Ovary (tissue), 9 donors: ENCODE results near the gene DDR2. TPM values are rescaled to one million over a fixed set of nuclear protein-coding genes. Genes with fewer than 3 reads are reported as not detected.

ENCODE experiments used
- DNase-seq, 5 donors: peaks; one replicate each; pipeline ENCODE4 v3.0.0-alpha.2; 2019 to 2020
- H3K27ac ChIP-seq, 2 donors: fragments of 200-600 bp; one replicate each; pipeline versions ENCODE4 v1.5.1 to v1.8.0; 2019 to 2022
- H3K27me3 ChIP-seq: fragments of 200-600 bp; one replicate; pipeline ENCODE4 v1.8.0; 2022
- H3K36me3 ChIP-seq: fragments of 200-600 bp; sonication (generic); one replicate; pipeline ENCODE4 v1.5.1; 2019
- H3K4me1 ChIP-seq: one replicate; pipeline ENCODE4 v1.8.1; 2013; ENCODE audit warnings: mild to moderate bottlenecking, moderate library complexity; ENCODE audit not compliant: insufficient read depth
- H3K4me3 ChIP-seq: fragments of 200-600 bp; sonication (generic); one replicate; pipeline ENCODE4 v1.5.1; 2017
- H3K9me3 ChIP-seq, 2 donors: fragments of 200-600 bp in 1 of 2; sonication (generic) in 1 of 2; one replicate each; pipeline versions ENCODE4 v1.5.1 to v1.8.1; 2013 to 2019; ENCODE audit warnings: mild to moderate bottlenecking in 1 of 2, moderate library complexity in 1 of 2
- EP300 ChIP-seq: sonication (generic); formaldehyde crosslinking; IDR thresholded peaks from one replicate; pipeline ENCODE4 v1.6.1; 2017; ENCODE audit warnings: antibody characterized with exemption
- POLR2A ChIP-seq: fragments of 450-650 bp; IDR thresholded peaks from one replicate; pipeline ENCODE4 v1.6.1; 2017; ENCODE audit warnings: antibody characterized with exemption, mild to moderate bottlenecking, moderate library complexity
- WGBS, 3 donors: extraction: QIAGEN DNeasy Blood & Tissue Kit in 1 of 3; methylation state at CpG; one replicate each; pipeline versions ENCODE4 v1.1.5 to v1.1.7; 2013 to 2017; 5-methylcytosine and 5-hydroxymethylcytosine counted together
- intact Hi-C, 4 donors: fragments of 100-400 bp; cut with DNase I; formaldehyde crosslinking; loops; one replicate each; pipeline versions ENCODE4 v1.11.0 to v1.15.1; 2022 to 2023
- polyA plus RNA-seq, 2 donors: library from polyadenylated mRNA; stranded (reverse); fragments of 200-250 nt in 1 of 2; fragments of 350-450 nt in 1 of 2; fragmentation: Illumina TruSeq in 1 of 2; extraction: RNeasy Lipid Tissue Mini Kit (QIAGEN cat#74804) in 1 of 2; gene quantifications; one replicate each; pipeline ENCODE4 v1.2.3, GENCODE V29; 2013 to 2014
- total RNA-seq, 7 donors: library from RNA; depleted of rRNA in 2 of 7; stranded (reverse); fragments of >200 nt in 2 of 7; fragmentation: NEBNext Ultra II Directional in 3 of 7; extraction: Animal tissue kit (Norgen Biotek cat#: 25700) in 3 of 7; gene quantifications; one replicate each; pipeline versions ENCODE4 v1.1.0 to v1.2.4, GENCODE V29; 2016 to 2023
- TF ChIP-seq, protein P1 (sequence below), 3 donors: fragments of 450-650 bp in 2 of 3; fragments of 200-600 bp in 1 of 3; IDR thresholded peaks; one replicate each; pipeline versions ENCODE4 v1.5.1 to v1.8.0; 2016 to 2022; ENCODE audit warnings: antibody characterized with exemption in 3 of 3, mild to moderate bottlenecking in 1 of 3
- donor health status: DM: no; HTN: no; CAD: no; lungs with moderate emphysema.
- donor health status: DM: no; HTN: no; CAD: no.
- donor health status: Bipolar disorder and iron deficiency.
- donor health status: DM: yes; HTN: yes; CAD: no.
- donor health status: DM: no; HTN: no; CAD: no.
- donor health status: DM: yes; HTN: yes; CAD: no.

The DDR2 gene
- total and polyA plus RNA-seq, 9 donors: 25.6 to 143 (median 79.0) TPM

DNA sequence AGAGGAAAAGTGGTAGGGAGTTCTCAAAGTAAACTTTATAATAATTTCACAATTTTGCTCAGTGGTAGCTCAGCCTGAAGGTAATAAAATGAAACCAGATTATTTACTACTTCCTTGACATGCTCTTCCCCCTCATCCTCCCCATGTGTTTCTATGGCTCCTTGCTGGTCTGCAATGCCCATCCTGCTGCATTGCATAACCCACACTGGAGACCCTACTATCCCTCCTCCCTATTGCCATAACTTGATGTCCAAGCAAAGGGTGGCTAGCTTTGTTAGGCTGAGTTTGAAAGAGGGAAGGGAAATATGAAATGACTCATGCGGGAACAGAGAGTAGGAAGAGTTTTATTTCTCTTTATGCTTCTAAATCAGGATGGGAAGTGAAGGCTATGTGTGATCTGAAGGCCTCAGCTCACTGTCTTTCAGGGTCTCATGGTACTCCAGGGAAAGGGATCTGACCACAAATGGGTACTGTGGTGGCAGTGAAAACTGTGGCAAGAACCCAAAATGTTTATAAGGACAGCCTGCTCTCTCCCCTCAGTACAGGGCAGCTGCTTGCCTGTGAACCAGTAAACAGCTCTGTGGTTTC is 121.8 kb downstream of the DDR2 start:
- no peaks in the 10 kb centered on the region for H3K36me3 ChIP-seq
- DNase-seq: no peak
- no peaks in the 10 kb centered on the region for H3K9me3 ChIP-seq
- no peaks in the 10 kb centered on the region for H3K4me1 ChIP-seq
- TF ChIP-seq POLR2A: no peak
- TF ChIP-seq, protein P1, sequence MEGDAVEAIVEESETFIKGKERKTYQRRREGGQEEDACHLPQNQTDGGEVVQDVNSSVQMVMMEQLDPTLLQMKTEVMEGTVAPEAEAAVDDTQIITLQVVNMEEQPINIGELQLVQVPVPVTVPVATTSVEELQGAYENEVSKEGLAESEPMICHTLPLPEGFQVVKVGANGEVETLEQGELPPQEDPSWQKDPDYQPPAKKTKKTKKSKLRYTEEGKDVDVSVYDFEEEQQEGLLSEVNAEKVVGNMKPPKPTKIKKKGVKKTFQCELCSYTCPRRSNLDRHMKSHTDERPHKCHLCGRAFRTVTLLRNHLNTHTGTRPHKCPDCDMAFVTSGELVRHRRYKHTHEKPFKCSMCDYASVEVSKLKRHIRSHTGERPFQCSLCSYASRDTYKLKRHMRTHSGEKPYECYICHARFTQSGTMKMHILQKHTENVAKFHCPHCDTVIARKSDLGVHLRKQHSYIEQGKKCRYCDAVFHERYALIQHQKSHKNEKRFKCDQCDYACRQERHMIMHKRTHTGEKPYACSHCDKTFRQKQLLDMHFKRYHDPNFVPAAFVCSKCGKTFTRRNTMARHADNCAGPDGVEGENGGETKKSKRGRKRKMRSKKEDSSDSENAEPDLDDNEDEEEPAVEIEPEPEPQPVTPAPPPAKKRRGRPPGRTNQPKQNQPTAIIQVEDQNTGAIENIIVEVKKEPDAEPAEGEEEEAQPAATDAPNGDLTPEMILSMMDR (IDR thresholded peaks at IDR 0.05): no peak
- no peak for TF ChIP-seq EP300
- no peaks in the 10 kb centered on the region for H3K27me3 ChIP-seq
- no peak overlapping the region for H3K4me3 ChIP-seq
- intact Hi-C loops: no loop called here
- WGBS, 3 donors: 71 to 90% (median 79%) methylated on average over 1 of the region's 1 CpG
- H3K27ac ChIP-seq: no peak overlapping the region

DNA sequence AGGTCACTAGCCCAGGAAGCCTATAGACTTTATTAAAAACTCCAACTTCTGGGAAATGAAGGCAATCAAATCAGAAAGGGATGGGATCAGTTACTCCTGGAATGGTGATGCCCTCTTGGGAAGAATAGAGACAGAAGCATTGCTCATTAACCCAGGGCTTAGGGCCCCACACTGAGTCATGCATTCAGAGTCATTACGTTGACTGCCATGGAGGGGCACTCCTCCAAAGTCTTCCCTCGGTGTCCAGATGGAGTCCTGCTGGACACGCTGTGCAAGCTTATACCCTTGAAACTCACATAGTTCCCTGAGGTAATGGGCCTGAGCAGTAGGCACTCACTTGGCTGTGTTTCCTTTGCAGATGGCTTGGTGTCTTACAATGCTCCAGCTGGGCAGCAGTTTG is 123.0 kb downstream of the DDR2 start:
- intact Hi-C loops: no loop called here
- TF ChIP-seq, protein P1 (IDR thresholded peaks at IDR 0.05): no peak
- TF ChIP-seq EP300: no peak
- TF ChIP-seq POLR2A: no peak
- Histone ChIP-seq H3K9me3 (no peaks in the 10 kb centered on the region), H3K27ac (no peak overlapping the region), H3K27me3 (no peaks in the 10 kb centered on the region), H3K4me3 (no peak overlapping the region), H3K36me3 (no peaks in the 10 kb centered on the region), H3K4me1 (no peaks in the 10 kb centered on the region)
- WGBS, 3 donors: 89 to 93% (median 90%) methylated on average over 3 of the region's 3 CpGs
- DNase-seq: no peak

- Histone ChIP-seq H3K4me3 (no peak overlapping the region), H3K36me3 (no peaks in the 10 kb centered on the region), H3K27me3 (no peaks in the 10 kb centered on the region), H3K4me1 (no peaks in the 10 kb centered on the region), H3K9me3 (no peaks in the 10 kb centered on the region), H3K27ac (no peak overlapping the region)
- no peak for DNase-seq
- intact Hi-C loops: no loop called here
- TF ChIP-seq POLR2A (no peak), EP300 (no peak)
- TF ChIP-seq, protein P1 (IDR thresholded peaks at IDR 0.05): no peak
- whole genome bisulfite sequencing, 3 donors: 81 to 86% (median 82%) methylated on average over 5 of the region's 5 CpGs
Observed at GRCh38 chr1:162756523-162756922, 124.3 kb downstream of the DDR2 start.

DNA sequence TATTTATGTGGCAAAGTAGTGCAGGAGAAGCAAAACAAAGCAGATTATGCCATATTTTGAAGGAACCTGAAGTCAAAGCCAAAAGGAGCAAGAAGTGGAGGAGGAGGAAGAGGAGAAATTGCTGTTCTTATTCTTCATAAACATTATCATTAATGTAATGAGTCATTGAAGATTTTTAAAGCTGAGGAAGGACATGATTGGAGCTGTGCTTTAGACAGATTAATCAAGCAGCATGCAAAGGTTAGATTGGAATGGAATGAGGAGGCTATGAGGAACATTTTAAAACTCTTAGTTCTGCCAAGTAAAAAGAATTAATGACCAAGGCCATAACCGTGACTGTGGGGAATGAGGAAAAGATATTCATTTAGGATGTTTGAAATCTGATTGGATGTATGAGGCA is 125.2 kb downstream of the DDR2 start:
- no peaks in the 10 kb centered on the region for H3K36me3 ChIP-seq
- H3K9me3 ChIP-seq: no peaks in the 10 kb centered on the region
- intact Hi-C loops: no loop called here
- H3K27me3 ChIP-seq: no peaks in the 10 kb centered on the region
- WGBS, 3 donors: 5 to 7% (median 6%) methylated on average over 1 of the region's 1 CpG
- TF ChIP-seq EP300 (no peak), POLR2A (no peak)
- TF ChIP-seq, protein P1 (IDR thresholded peaks at IDR 0.05): no peak
- no peak for DNase-seq
- no peak overlapping the region for H3K4me3 ChIP-seq
- H3K4me1 ChIP-seq: no peaks in the 10 kb centered on the region
- H3K27ac ChIP-seq: no peak overlapping the region
